Mesothelial cell of epicardium (in vitro differentiated cells): ENCODE measurements around the gene ATP9A. TPM values are rescaled to one million over a fixed set of nuclear protein-coding genes. Genes with fewer than 3 reads are reported as not detected.
A peak's percentile ranks its signal among the peaks of the same experiment; 100 is the strongest.

Source experiments
- DNase-seq, 2 experiments: peaks; one replicate each; pipeline ENCODE4 v3.0.0; 2021; ENCODE audit warnings: low spot score in 2 of 2; ENCODE audit not compliant: unreplicated experiment in 2 of 2
- H3K27ac Mint-ChIP-seq: 2 replicates; pipeline ENCODE4 v1.8.0; 2021; ENCODE audit warnings: mixed read lengths
- H3K27me3 Mint-ChIP-seq: 2 replicates; pipeline ENCODE4 v1.8.0; 2021; ENCODE audit warnings: low read depth, mixed read lengths
- H3K36me3 Mint-ChIP-seq: 2 replicates; pipeline ENCODE4 v1.8.0; 2021; ENCODE audit warnings: mixed read lengths
- H3K4me1 Mint-ChIP-seq: 2 replicates; pipeline ENCODE4 v1.8.0; 2021; ENCODE audit warnings: mixed read lengths
- H3K4me3 Mint-ChIP-seq: 2 replicates; pipeline ENCODE4 v1.8.0; 2021; ENCODE audit warnings: mild to moderate bottlenecking, moderate library complexity, mixed read lengths
- H3K9me3 Mint-ChIP-seq: 2 replicates; pipeline ENCODE4 v1.8.0; 2021; ENCODE audit warnings: mixed read lengths
- CTCF ChIP-seq: fragments of 200-600 bp; sonication (generic); IDR thresholded peaks from one replicate; pipeline ENCODE4 v1.5.0; 2021; ENCODE audit warnings: antibody characterized with exemption; ENCODE audit not compliant: unreplicated experiment
- total RNA-seq: library from RNA; stranded (reverse); gene quantifications from 3 replicates; pipeline ENCODE4 v1.2.1, GENCODE V29; 2021

The ATP9A gene
- total RNA-seq, 1 donor from 2014 or later, result 80.0 TPM

DNA sequence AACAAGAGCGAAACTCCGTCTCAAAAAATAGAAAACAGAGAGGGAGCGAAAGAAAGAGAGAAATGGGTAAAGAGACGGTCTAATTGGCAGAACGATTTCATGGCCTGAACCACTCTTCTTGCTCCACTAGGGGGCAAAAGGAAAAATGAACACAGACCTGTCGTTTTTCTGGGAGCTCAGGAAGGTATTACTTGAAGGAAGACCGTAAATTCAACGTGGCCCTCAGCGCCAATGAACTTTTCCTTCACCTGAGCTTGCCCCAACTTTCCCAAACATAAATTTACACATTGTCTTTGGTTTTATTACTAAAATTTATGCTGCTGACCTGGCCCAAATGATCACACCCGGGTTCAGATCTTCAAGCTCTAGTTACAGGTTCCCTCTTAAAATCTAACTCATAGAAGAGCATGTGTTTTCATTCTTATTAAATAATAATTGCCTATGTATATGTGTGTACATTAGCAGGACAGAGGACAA is 67.3 kb downstream of the ATP9A start:
- no peak overlapping the region for H3K4me3 Mint-ChIP-seq
- H3K27me3 Mint-ChIP-seq, result no peaks in the 10 kb centered on the region
- peak; percentile 85 for TF ChIP-seq CTCF
- H3K9me3 Mint-ChIP-seq, result no peaks in the 10 kb centered on the region
- no peak for DNase-seq
- peaks cover 59% of the 10 kb centered on the region for H3K4me1 Mint-ChIP-seq
- peaks cover 2% of the 10 kb centered on the region for H3K36me3 Mint-ChIP-seq
- no peak overlapping the region for H3K27ac Mint-ChIP-seq

- no peak overlapping the region for H3K4me3 Mint-ChIP-seq
- TF ChIP-seq CTCF, result no peak
- peak overlapping the region; percentile 33 for H3K27ac Mint-ChIP-seq
- peaks cover 15% of the 10 kb centered on the region for H3K36me3 Mint-ChIP-seq
- no peaks in the 10 kb centered on the region for H3K9me3 Mint-ChIP-seq
- H3K4me1 Mint-ChIP-seq, result peaks cover 49% of the 10 kb centered on the region
- no peak for DNase-seq
- no peaks in the 10 kb centered on the region for H3K27me3 Mint-ChIP-seq
Observed at GRCh38 chr20:51698252-51698651, 69.9 kb downstream of the ATP9A start.

DNA sequence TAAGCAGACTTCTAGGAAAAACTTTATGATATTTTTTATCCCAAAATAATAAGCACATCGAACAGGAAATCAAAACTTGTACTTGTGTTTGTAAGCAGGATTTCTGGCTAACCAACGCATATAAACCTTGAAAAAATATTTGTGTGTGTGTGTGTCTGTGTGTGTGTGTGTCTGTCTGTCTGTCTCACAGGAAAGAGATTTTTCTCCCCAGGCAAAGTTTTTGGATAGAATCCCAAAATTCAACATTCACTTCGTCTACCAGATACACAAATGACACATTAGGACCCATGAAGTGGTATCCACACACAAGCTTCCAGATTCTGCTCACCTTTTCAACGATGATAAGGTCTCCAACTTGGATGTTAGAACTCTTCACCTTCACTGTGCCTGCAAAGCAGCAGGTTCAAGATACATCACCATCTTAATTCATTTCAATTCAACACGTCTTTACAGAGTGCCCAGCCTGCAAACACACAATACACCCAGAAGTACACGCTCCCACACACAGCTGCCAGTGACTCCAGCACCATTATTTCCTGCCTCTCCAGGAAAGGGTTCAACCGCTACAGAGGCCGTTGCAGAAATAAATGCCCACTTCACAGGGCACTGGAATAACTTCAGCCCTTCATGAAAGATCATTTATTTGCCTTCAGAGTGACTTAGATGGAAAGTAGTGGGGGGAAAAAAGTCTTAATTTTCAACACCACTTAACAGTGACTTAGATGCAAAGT is 70.9 kb downstream of the ATP9A start:
- DNase-seq, result no peak
- Mint-ChIP-seq H3K4me1 (peaks cover 40% of the 10 kb centered on the region), H3K4me3 (no peak overlapping the region)

GRCh38 chr20:51696304-51697071 is 71.7 kb downstream of the ATP9A start:
- peaks cover 38% of the 10 kb centered on the region for H3K4me1 Mint-ChIP-seq
- H3K36me3 Mint-ChIP-seq, result peaks cover 30% of the 10 kb centered on the region
- H3K4me3 Mint-ChIP-seq, result peak overlapping the region; percentile 37
- TF ChIP-seq CTCF, result no peak
- no peaks in the 10 kb centered on the region for H3K9me3 Mint-ChIP-seq
- DNase-seq, result peak in 1 of 2 experiments; percentile 66
- H3K27me3 Mint-ChIP-seq, result no peaks in the 10 kb centered on the region
- peak overlapping the region; percentile 90 for H3K27ac Mint-ChIP-seq

More for the DNA sequence above, 70.9 kb downstream of the ATP9A start:
- TF ChIP-seq CTCF, result no peak
- Mint-ChIP-seq H3K36me3 (peaks cover 22% of the 10 kb centered on the region), H3K27ac (peak overlapping the region; percentile 90), H3K9me3 (no peaks in the 10 kb centered on the region), H3K27me3 (no peaks in the 10 kb centered on the region)

DNA sequence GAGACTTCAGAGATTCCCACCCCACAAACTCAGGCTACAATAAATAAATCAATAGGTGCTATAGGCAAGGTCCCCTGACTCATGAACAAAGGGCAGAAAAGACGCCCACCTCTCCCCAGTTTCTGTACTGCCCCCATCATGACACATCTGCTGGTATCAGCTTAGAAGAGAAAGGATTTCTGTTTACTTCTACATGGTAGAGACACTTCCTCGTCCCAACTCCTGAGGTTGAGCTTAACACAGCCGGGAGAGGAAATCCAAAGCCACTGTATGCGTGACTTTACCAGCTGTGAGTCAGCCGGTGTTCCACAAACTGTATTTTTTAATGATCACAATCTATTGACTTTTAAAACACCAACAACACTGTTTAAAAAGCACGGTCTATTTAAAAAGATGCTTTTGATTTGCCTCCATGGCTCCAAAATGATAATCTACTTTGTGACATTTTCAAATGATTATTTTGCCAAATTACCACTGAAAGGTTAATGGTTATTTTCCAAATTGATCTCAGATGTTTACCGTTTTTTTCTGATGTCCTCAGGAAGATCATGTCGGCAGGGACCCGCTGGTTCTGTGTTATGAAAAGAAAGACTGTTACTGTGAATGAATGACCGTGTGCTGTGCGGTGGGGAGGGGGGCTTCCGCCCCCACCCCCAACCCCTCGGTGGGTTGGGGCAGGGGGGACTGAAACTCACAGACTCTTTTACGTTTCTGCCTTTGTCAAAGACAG is 72.5 kb downstream of the ATP9A start:
- Mint-ChIP-seq H3K4me3 (peak overlapping the region; percentile 37), H3K4me1 (peaks cover 33% of the 10 kb centered on the region), H3K36me3 (peaks cover 33% of the 10 kb centered on the region), H3K9me3 (no peaks in the 10 kb centered on the region), H3K27me3 (no peaks in the 10 kb centered on the region), H3K27ac (peak overlapping the region; percentile 90)
- TF ChIP-seq CTCF, result no peak
- DNase-seq, result no peak
